HG03575 (cell line): Measurements from ENCODE around the gene SRPRA.

Experiments
- ATAC-seq: cut with Tn5 transposase; IDR thresholded peaks from one replicate; pipeline ENCODE4 v1.9.1; 2021; ENCODE audit not compliant: unreplicated experiment, insufficient number of reproducible peaks, low FRiP score; ENCODE audit errors: extremely low read depth

The SRPRA gene

DNA sequence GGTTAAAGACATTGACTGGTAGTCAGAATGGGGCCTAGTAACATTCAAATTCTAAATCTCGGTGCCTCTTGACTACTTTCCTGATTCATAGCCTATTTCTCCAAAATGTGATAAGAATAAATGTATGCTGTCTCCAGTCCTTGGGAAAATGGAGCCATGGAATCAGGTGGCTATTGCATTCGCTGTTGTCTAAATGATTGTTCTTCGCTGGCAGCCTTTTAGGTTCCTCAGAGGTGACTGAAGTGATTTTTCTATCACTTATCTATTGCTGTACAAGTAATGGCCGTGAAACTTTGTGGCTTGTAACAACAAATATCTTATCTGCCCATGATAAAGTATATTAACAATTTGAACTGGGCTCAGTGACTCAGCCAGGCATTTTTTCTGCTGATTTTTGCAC, 15.4 kb downstream of the SRPRA start:
- ATAC-seq, result no peak

DNA sequence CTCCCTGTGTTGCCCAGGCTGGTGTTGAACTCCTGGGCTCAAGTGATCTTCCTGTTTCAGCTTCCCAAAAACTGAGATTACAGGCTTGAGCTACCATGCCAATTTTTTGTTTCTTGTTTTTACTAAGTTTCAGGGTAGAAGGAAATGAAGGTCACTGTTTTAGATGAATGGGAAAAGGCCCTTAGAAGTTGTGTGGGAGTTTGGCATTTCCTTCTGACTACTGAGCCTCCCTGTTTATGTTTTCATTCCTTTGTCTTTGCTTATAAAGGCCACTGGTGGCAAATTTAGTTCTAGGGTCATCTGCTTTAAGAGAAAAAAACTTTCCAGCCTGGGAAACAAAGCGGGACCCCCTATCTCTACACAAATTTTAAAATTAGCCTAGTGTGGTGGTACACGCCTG, 22.1 kb downstream of the SRPRA start:
- no peak for ATAC-seq

DNA sequence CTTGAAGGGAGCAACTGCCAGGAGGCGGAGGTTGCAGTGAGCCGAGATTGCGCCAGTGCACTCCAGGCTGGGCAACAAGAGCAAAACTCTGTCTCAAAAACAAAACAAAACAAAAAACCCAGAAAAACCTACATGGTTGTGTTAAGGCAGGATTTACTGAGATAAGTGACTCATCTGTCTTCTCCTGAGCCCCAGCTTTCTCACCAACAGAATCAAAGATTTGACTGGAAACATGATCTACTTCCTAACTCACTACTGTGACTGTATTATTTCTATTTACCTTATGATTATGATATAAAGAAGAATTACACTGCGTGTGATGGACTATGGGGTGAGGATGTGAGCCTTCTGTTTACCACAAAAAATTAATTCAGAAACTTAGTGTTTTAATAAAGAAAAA, 35.3 kb downstream of the SRPRA start:
- no peak for ATAC-seq

DNA sequence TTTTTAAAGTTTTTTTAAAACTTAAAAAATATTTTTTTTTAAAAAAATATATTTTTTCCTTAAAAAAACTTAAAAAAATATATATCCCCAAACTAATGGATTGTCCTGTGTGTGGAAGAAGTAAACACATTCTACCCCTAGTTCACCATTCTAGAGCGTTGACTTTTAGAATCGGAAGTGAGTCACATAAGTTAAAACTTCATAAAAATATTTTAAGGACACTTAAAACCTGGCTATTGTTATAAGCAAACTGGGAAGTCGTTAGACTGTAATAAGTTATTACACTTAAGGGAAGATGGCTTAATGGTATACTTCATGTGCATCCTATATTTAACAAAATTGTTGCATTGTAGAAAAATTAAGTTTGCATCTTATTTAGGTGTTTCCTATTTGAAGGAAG, 36.0 kb downstream of the SRPRA start:
- no peak for ATAC-seq

DNA sequence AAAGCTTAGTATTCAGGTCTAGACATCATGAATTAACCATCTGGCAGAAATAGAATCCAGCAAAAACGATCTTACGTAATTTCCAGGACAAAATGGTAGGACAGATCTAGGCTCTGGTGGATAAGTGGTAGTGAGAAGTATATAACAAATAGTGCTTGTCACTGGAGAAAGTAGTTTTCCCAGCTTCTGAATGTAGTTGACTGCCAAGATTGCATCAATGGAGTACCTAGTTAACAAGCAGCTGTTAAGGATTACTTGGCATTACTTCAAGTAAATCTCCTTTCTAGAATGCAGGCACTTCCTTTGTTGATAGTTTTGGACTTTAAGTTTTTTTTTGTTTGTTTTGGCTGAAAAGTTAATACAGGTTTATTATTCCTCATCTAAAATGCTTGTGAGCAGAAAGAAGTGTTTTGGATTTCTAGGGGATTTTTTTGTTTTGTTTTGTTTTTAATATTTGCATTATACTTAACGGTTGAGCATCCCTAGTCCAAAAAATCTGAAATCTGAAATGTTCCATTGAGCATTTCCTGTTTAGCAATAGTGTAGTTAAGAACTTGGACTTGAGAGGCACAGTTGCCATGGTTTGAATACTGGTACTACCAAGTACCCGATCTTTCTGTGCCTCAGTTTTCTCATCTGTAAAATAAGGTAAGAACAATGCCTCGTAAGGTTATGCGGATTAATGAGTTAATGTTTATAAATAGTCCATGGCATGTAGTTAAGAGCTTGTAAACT, 36.8 kb downstream of the SRPRA start:
- ATAC-seq, result no peak

DNA sequence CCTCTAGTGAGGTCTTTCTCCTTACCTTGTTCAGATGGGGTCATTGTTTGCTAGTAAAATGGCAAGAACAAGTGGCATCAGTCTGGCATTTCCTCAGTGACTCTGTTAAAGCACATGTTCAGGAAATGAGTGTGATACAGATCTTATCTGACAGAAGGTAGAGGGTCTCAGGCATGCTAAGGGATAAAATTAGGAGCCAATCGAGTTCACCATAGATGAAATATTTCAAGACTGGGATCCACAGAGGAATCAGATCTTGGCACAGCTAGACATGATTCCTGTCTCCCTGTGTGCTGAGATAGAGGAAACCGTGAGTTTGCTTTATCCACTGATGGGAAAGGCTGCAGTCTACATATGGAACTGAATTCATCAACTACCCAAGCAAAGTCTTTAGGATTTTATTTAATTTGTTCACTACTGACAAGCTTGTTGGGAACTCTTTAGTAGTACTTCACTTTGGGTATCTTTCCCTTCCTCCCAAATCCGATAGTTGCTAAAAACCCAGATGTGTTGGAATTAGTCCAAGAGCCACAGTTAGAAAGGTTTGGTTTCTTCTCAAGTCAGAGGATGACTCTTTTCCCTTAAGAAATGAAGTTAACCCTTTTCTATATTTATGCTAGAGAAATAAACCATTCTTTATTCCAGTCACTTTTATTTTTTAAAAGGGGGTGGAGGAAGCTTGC, 38.7 kb downstream of the SRPRA start:
- no peak for ATAC-seq

DNA sequence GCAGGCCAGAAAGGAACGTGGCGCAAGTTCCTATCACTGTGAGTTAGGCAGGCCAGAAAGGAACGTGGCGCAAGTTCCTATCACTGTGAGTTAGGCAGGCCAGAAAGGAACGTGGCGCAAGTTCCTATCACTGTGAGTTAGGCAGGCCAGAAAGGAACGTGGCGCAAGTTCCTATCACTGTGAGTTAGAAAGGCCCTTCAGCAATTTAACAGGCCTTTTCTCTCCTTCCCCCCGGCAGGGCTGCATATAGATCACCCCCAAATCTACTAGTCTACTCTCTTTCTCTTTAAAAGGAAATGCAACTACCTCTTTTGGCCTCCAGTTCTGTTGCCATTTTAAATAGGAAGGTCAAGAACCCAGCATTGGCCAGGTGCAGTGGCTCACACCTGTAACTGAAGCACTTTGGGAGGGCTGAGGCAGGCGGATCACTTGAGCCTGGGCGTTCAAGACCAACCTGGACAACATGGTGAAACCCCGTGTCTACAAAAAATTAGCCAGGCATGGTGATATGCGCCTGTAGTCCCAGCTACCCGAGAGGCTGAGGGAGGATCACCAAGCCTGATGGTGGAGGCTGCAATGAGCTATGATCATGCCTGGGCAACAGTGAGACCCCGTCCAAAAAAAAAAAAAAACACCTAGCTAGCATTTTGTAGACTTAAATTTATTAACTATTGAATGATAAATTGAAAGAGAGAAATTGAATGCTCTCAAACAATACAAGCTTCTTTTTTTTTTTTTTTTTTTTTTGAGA, 42.2 kb downstream of the SRPRA start:
- no peak for ATAC-seq

DNA sequence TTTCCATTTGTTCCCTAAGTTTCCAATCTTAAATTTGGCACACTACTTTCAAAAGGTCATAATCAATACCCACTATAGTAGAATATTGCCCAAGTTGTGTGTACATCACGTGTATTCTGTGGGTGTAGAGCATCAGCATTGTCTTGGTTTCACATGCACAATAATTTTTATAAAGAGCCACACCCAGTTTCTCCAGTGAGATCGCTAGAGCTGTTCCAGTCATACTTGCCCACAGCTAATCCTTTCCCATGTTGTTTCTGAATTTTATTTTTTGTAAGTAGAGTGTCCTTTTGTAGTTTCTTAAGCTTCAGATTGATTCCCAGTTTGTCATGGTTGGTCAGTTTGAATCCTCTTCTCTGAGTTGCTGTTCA, 43.4 kb downstream of the SRPRA start:
- ATAC-seq, result no peak

DNA sequence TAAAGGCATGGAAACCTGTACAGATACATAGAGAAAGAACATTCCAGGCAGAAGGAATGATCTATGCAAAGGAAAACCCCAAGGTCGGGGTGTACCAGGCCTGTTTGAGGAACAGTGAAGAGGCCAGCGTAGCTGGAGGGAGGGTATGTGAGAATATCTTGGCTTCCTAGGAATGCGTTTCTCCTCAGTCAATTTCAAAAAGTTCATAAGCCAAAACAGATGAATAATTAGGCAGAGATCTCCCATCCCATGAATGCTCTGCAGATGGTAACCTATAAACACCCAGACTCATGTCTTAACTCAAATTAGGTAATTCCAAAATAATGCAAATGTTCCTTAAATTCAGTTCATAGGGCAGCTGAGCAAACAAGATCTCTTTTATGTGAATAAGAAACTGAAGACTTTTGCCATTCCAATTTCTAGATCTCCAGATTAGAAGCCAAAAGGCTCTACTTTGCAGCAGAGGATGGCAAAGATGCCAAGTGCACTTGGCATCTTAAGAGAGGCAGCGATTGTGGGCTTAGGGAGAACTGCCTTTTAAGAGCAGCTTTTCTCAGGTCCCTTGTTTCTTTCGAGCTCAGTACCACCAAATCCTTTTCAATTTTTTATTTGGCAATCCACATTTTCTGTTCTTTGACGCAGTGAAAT, 43.9 kb downstream of the SRPRA start:
- no peak for ATAC-seq

DNA sequence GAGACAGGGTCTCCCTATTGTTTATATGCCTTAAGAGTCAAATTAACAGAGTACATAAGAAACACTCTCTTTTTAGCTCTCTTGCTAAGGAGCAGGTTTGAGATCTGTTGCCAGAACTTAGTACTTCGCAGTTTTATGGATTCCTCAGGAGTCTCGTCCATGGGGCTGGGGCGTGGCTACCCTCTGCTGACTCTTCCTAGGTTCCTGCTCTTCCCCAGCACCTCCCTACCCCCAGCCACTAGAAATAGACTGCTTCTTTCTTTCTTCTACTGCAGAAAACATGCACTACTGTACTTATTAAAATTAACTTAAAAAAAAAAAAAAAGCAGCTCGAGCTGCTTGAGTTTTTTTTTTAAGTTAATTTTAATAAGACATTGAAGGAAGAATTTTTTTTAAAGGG, 49.1 kb downstream of the SRPRA start:
- no peak for ATAC-seq

DNA sequence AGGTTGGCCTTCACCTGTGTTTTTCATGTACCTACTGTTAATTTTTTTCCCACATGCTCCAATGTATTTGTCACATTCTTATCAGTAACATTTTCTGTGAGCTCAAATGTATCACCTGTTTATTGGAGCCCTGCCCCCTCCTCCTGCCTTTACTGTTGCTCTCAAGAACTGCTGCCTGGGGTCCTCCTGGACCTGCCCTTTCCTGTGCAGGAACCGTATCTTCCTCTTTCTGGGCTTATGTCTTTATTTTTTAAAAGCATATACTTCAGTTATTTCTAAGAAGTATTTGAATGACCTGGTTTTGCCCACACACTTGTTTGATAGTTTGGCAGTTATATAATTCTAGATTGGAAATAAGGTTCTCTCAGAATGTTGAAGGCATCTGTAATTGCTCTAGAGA, 51.2 kb downstream of the SRPRA start:
- no peak for ATAC-seq

DNA sequence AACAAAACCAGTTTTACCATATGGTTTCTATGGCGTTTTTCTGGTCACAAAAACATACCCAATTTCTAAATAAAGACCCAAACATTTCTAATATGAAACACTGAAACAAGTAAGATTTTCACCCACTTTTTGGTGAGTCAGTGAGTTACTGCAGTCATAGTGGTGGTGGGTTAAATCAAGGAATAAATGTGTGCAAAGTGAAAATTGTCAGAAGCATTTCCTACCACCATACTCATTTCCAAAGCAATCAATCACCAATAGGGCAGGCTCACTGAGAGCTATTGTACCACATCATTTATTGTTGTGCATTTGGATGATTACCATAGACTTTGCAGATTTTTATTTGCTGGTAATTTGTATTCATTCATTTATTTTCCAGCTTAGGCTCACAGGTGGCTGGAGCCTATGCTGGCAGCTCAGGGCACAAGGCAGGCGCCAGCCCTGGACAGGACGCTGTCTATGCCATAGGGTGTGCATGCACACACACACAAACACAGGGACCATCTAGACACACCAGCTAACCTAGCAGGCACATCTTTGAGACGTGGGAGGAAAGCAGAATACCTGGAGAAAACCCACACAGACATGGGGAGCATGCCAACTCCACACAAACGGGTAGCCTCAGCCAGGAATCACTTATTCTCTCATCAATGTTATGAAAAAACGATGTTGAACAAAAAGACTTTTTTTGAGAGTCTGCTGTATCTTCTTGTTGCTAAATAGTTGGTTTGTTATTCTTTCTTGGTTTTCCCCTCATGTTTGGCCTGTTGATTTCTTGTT, 52.0 kb downstream of the SRPRA start:
- ATAC-seq, result no peak

DNA sequence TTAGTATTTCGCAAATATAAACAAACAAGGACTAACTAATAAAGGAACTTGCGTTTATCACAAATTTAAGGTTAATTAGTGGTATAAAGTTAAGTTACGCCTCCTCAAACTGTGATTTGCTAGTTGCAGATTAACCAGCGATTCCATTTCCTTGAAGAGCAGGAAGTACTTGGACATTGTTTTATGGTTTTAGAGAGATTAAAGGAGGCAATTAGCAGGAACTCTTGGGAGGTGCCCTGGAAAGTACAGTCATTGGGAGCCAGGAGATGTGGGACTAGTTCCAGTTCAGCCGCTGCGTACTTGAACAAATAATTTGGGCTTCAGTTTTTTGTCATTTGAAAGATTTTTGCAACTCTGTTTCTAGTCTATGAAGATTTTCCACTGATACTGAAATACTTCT, 53.9 kb downstream of the SRPRA start:
- ATAC-seq, result no peak

DNA sequence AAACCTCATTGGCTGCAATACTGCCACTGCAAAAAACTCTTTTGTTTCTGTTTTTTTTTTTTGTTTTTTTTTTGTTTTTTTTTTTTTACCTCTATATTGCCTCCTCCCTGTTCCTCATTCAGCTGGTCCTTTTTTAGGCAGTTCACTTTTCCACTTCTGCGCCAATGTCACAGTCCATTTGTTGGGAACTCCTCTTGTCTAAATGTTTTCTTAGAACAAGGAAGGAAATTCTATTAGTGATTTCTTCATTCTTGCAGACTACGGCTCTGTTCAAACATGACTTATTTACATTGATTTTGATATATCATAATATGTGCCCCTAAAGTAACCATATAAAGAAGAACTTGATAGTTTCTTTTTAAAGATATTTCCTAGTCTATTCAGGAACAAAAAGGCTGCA, 54.3 kb downstream of the SRPRA start:
- no peak for ATAC-seq
